Mononuclear cell (primary cell): ENCODE measurements around the gene MYO5B. TPM values are rescaled to one million over a fixed set of nuclear protein-coding genes. Genes with fewer than 3 reads are reported as not detected.

Source experiments
- H3K27me3 ChIP-seq: 2 replicates; pipeline ENCODE4 v1.6.0; 2011; ENCODE audit warnings: low read length, control low read depth; ENCODE audit not compliant: insufficient read depth
- H3K4me1 ChIP-seq: 2 replicates; pipeline ENCODE4 v1.5.1; 2011; ENCODE audit warnings: mild to moderate bottlenecking, low read length, control low read depth; ENCODE audit not compliant: insufficient read depth
- H3K4me3 ChIP-seq: 2 replicates; pipeline ENCODE4 v1.5.1; 2011; ENCODE audit warnings: mild to moderate bottlenecking, low read length, moderate library complexity
- H3K9me3 ChIP-seq: 2 replicates; pipeline ENCODE4 v1.5.1; 2011; ENCODE audit warnings: low read depth, mild to moderate bottlenecking, control low read depth, low read length
- total RNA-seq: library from RNA; depleted of rRNA; stranded (reverse); fragments of >200 nt; gene quantifications from one replicate; pipeline ENCODE4 v1.2.3, GENCODE V29; 2012

The MYO5B gene
- total RNA-seq, 1 donor, result under 0.01 TPM

DNA sequence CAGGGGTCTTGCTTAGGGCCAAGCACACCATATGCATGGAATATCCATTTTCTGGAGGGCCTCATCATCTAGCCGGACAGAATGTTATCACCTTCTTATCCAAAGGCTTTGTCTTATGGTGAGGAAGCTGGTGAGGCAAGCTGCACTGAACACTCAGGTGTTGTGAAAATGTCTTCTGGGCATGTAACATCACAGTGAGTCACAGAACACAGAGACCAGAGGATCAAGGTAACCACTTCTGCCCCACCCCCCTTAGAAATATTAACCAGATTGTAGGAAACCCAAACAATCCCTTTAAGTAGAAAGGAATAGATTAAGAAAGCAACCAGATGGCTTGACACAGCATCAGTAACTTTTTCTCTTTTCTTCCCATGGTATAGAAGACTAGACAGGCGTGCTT, 51.1 kb downstream of the MYO5B start:
- H3K4me1 ChIP-seq, result no peaks in the 10 kb centered on the region
- no peaks in the 10 kb centered on the region for H3K27me3 ChIP-seq
- H3K4me3 ChIP-seq, result no peak overlapping the region
- H3K9me3 ChIP-seq, result no peaks in the 10 kb centered on the region

DNA sequence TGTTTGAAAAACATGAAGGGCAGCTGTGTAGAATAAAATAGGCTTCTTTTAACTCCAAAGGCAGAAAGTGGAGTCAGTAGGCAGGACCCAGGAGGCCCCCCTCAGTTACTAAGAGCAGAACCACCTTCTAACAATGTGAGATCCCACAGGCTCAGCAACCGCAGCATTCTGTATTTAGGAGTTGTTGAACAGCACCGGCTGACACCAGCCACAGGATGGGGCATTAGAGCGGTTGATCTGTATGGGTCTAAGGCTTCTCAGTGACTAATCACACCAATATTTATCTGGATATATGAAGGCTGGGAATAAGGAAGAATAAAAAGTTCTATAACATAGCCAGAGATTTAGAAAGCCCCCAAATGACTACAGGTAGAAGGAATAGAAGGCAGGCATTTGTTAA, 51.7 kb downstream of the MYO5B start:
- no peaks in the 10 kb centered on the region for H3K27me3 ChIP-seq
- H3K4me3 ChIP-seq, result no peak overlapping the region
- no peaks in the 10 kb centered on the region for H3K4me1 ChIP-seq
- no peaks in the 10 kb centered on the region for H3K9me3 ChIP-seq

DNA sequence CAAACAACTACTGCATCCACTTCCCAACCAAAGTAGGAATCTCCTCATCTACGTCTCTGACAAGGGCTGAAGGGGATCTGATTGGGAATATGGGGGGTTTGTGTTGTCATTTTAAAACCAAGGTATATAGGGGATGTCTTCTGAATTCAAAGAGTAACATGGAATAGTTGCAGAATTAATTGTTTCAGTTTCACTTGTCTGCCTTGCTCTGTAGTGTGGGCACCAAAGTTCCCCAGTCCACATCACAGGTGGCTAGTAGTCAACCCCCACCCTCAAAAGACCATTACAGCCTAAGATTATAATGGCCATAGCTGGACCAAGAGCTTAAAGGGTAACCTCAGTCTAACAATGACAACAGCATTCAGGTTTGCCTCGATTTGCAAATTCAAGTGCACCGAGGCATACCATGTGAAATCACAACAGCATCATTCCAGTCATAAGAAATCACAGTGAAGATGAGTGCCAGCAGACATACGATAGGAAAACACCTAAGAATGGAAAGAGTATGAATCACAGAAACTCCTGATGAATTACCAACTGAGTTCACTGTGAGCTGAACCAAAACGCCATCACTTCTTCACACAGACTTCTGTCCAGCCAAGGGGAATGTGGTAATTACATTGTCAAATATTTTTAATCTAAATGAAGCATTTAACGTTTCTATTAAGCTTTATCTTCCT, 52.4 kb downstream of the MYO5B start:
- Histone ChIP-seq H3K4me1 (no peaks in the 10 kb centered on the region), H3K9me3 (no peaks in the 10 kb centered on the region), H3K4me3 (no peak overlapping the region), H3K27me3 (peaks cover under 1% of the 10 kb centered on the region)

DNA sequence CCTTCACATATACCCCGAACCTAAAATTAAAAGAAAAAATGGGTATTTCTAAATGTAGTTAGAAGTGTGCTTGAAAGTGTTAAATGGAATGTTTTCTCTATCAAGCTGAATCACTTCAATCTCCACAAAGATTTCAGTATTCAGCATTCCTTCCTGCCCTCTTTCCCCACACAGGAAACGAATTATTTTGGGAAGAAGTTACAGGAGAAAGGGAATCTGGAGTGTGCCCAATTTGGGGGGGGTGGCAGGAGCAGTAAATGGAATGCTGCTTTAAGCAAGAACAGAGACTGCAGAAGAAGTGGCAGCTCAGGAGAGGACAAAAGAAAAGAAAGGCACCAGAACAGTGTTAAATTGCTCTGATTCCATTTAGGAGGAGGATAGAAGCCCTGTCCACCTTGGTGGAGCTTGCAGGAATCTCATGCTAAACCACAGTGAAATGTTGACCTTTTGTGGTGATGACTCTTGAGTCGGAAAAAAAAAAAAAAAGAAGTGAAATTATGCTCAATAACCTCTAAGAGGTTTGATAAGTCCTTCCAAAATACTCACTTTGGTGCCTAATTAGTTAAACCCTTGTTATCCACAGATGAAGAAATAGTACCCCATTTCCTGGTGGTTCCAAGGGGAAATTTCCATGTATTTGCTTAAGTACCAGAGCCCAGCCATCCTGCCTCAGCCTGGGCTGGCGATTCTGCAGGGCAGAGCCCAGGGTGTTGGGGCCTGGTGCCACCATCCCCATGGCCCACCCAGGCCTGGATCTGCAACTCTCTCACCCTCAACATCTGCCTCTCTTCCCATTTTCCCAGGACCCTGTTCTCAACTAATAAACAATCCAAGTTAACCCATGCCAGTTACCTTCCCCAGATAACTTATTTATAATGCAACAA, 56.5 kb downstream of the MYO5B start:
- Histone ChIP-seq H3K9me3 (no peaks in the 10 kb centered on the region), H3K27me3 (peaks cover 6% of the 10 kb centered on the region), H3K4me1 (no peaks in the 10 kb centered on the region), H3K4me3 (no peak overlapping the region)

DNA sequence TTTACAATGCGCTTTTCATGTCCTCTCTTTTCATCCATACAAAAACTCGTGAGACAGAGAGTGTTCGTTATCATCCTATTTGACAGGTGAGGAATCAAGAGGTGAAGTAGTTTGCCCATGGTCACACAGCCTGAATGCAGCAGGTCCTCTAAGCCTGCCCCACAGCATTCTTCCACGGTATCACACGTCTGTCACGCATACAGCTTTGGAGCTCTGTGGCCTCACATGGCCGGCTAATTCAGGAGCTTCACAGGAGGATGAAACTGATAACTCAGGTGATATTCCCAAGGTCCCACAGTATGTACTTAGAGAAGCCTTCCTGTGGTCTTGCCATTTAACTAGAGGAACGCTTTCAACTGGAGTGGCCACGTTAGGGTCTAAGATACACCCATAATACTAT, 59.0 kb downstream of the MYO5B start:
- Histone ChIP-seq H3K27me3 (peaks cover 6% of the 10 kb centered on the region), H3K4me1 (no peaks in the 10 kb centered on the region), H3K9me3 (no peaks in the 10 kb centered on the region), H3K4me3 (no peak overlapping the region)

DNA sequence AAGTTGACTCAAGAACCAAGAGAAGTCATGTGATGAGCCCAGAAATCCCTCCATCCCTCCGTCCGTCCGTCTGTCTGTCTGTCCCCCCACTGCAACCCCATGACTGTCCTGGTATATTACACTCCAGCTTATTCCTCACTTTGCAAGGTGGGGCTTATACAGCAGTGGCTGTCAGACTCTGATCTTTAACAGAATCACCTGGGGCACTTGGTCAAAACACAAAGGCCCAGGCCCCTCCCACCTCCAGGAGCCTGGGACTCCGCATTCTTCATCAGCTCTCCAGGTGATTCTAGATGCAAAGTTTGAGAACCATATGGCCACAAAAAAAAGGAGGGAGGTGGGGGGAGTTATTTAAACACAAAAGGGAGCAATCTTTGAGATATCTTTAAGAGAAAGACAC, 61.4 kb downstream of the MYO5B start:
- no peaks in the 10 kb centered on the region for H3K4me1 ChIP-seq
- H3K4me3 ChIP-seq, result no peak overlapping the region
- H3K9me3 ChIP-seq, result no peaks in the 10 kb centered on the region
- peaks cover 6% of the 10 kb centered on the region for H3K27me3 ChIP-seq

DNA sequence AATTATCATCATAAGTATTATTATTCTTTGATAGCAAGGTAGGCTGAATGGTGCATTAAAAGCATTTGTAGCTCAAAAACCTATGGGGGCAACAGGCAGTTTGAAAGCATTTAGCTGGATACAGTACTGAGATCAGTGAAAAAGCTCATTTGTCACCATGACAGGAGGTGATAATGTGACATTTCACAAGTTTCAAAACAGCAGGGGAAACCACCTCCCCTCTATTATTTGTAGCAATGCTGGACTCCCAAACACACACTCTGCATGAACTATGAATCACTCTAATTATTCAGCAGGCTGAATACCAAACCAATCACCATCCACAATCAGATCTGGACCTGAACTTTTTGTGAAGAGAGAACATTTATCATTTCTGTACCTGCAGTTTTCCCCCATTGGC, 63.4 kb downstream of the MYO5B start:
- H3K27me3 ChIP-seq, result peaks cover 3% of the 10 kb centered on the region
- no peaks in the 10 kb centered on the region for H3K9me3 ChIP-seq
- H3K4me1 ChIP-seq, result no peaks in the 10 kb centered on the region
- H3K4me3 ChIP-seq, result no peak overlapping the region

DNA sequence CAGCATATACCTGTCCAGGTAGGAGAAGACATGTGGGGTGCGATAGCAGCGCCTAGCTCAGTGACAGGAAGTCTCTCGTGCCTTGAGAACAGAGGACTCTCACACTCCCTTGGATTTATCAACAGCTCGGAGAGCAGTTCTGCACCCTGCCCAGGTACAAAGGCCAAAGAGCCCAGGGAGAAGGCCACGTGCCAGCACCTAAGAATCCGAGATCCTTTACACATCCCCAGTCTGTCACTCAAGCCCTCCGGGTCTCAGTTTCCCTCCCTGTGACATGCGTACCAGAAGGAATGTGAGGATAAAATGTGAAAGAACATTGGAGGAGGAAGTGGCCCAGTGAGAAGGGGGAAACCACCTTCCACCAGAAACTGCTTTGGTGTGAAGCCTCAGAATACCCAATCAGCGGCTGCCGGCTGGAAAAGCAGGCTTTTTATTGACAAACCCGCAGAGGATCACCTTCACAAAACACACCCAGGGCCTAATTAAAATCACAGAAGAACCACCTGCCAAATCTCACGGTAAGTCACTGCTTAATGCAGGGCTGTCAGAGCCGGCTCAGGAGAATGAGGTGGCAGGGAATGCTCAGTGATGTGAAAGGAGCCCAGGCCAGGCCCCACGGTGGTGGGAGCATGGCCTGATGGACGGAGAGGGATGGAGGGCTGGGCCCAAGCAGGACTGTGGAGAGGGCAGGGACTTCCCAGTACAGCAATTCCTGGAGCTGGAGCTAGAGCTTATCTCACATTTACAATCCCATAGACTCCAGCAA, 66.3 kb downstream of the MYO5B start:
- no peak overlapping the region for H3K4me3 ChIP-seq
- no peaks in the 10 kb centered on the region for H3K4me1 ChIP-seq
- H3K9me3 ChIP-seq, result no peaks in the 10 kb centered on the region
- no peaks in the 10 kb centered on the region for H3K27me3 ChIP-seq

DNA sequence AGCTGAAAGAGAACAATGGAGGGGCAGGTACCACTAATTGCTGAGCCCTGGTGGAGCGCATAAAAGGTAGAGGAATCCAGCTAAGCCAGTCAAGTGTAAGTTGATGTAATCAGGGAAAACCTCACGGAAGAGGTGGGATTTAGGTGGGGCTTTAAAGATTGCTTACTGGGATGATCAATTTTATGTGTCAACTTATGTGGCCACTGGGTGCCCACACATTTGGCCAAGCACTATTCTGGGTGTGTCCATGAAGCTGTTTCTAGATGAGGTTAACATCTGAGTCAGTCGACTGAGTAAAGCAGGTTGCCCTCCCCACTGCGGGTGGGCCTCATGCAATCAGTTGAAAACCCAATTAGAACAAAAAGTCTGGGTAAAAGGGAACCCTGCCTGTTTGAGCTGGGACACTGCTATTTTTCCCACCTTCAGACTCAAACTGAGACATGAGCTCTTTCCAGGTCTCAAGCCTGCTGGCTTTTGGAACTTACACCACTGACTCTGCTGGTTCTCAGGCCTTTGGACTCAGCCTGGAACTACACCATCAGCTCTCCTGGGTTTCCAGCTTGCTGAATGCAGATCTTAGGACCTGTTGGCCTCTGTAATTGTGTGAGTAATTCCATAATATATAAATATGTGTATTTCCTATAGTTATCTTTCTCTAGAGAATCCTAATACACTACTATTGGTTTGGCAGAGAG, 67.3 kb downstream of the MYO5B start:
- H3K4me3 ChIP-seq, result no peak overlapping the region
- no peaks in the 10 kb centered on the region for H3K27me3 ChIP-seq

DNA sequence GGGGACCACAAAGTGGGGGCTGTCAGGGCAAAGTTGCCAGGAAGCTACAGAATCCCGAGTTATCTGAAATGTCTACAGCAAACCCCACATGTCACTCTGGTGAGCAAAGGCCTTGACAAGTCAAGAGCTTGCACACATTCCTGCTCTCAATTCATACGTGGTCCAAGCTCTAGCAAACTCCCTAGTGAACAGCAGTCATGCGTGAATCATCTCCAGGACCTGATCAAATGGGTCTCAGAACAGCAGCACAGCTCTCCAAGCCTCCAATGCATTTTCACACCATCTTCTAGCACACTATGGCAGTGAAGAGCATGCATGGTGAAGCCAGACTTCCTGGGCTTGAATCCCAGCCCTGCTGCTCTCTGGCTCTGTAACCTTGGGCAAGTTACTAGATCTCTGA, 68.5 kb downstream of the MYO5B start:
- Histone ChIP-seq H3K4me1 (no peaks in the 10 kb centered on the region), H3K27me3 (no peaks in the 10 kb centered on the region), H3K9me3 (no peaks in the 10 kb centered on the region), H3K4me3 (no peak overlapping the region)

More for the DNA sequence above, 67.3 kb downstream of the MYO5B start:
- Histone ChIP-seq H3K9me3 (no peaks in the 10 kb centered on the region), H3K4me1 (no peaks in the 10 kb centered on the region)

DNA sequence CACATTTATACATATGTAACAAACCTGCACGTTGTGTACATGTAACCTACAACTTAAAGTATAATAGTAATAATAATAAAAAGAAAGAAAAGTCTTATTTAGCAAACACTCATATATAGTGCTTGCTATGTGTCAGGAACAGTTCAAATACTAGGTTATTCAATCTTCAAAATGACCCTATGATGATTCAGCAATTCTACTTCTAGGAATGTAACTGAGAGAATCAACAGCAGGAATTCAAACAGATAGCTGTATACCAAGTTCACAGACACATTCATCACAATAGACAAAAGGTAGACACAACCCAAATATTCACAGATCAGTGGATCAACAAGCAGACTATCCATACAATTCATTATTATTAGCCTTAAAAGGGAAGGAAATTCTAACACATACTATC, 69.5 kb downstream of the MYO5B start:
- no peak overlapping the region for H3K4me3 ChIP-seq
- H3K4me1 ChIP-seq, result no peaks in the 10 kb centered on the region
- no peaks in the 10 kb centered on the region for H3K27me3 ChIP-seq
- no peaks in the 10 kb centered on the region for H3K9me3 ChIP-seq

DNA sequence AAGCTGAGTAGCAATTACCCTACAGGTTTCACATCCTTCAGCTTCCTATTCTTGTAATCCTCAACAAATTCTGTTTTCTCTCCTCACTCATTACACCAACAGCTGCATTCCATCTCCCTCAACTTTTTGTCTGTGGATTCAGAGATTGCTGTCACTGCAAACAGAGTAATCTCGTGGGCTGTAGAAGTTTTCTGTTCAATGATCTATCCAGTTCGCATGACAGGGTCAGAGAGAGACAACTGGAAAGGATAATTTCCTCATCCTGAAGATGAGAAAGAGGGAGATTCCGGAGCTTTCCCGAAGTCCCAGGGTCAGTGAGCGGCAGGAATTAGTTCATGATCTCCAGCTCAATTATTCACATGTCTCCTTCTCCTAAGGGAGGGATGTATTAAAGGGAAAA, 75.7 kb downstream of the MYO5B start:
- H3K4me1 ChIP-seq, result no peaks in the 10 kb centered on the region
- H3K9me3 ChIP-seq, result no peaks in the 10 kb centered on the region
- H3K27me3 ChIP-seq, result no peaks in the 10 kb centered on the region
- H3K4me3 ChIP-seq, result no peak overlapping the region

DNA sequence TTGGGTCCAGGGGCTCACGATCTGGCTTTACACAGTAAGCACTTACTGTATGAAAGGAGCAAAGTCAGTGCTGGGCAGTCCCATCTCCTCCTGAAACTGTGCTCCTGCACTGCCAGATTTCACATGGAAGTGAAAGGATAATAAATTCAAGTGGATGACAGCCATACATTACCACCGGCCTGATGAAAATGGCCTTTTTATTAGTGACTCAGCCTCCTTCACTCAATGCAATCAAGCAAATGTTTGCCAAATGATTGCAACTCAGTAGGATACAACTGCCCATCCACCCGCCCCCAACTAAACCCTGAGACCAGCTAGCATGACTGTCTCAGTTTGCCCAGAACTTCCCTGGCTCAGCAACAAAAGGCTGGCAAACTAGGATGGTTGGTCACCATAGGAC, 77.1 kb downstream of the MYO5B start:
- no peaks in the 10 kb centered on the region for H3K4me1 ChIP-seq
- H3K27me3 ChIP-seq, result no peaks in the 10 kb centered on the region
- H3K9me3 ChIP-seq, result no peaks in the 10 kb centered on the region
- no peak overlapping the region for H3K4me3 ChIP-seq

DNA sequence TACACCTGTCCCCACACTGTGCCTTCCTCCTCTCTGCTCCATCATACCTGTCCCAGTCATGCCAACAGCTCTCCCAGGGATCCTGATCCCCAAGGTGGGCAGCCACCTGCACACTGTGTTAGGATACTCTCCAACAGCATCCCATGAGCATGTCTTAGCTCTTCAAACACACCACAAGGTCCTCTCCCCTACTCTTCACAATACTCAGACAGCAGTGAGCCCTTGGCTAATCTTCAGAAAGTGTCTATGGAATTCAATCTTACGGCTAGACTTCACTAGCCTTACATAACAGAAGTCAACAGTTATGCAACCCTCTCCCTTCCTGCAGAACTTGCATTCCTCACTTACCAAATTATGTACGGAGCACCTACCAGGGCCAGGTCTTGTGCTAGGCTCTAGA, 79.9 kb downstream of the MYO5B start:
- Histone ChIP-seq H3K4me3 (no peak overlapping the region), H3K4me1 (no peaks in the 10 kb centered on the region), H3K9me3 (no peaks in the 10 kb centered on the region), H3K27me3 (no peaks in the 10 kb centered on the region)

DNA sequence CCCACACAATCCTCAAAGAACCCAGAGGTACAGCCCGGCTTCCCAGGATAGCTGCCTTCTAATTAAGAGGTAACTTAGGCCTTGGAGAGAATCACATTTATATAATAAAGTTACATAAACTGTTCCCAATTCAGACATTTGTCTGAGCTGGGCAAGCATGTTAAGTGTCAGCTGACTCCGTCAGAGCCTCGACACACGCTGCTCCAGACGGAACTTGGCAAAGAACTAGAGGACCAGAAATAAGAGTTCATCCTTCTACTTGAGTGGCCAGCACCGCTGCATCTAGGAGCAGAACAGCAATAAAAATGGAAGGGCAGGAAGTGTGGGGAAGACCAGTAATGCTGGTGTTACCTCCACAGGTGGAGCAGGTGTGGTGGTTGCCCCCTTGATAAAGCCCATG, 80.5 kb downstream of the MYO5B start:
- Histone ChIP-seq H3K4me1 (no peaks in the 10 kb centered on the region), H3K9me3 (no peaks in the 10 kb centered on the region), H3K27me3 (no peaks in the 10 kb centered on the region), H3K4me3 (no peak overlapping the region)
